Frontal cortex (tissue), 4 donors: Measurements from ENCODE around the gene MYDGF. TPM values are rescaled to one million over a fixed set of nuclear protein-coding genes. Genes with fewer than 3 reads are reported as not detected.
"Not testable (repeated sequence)": the region's sequence is repeated elsewhere in the genome, so short reads cannot be mapped to it uniquely, and the experiment has no call there.

Experiments used
- DNase-seq, 2 donors: peaks; one replicate each; pipeline ENCODE4 v3.0.0; 2012; ENCODE audit warnings: low spot score in 2 of 2
- FAIRE-seq: peaks from 2 replicates; lab custom pipeline; 2012; peaks lifted over from hg19 to GRCh38; lab: Jason Lieb, UNC
- total RNA-seq: library from RNA; depleted of rRNA; stranded (reverse); fragments of >200 nt; gene quantifications from one replicate; pipeline ENCODE4 v1.2.3, GENCODE V29; 2014
- donor health status: control.
- donor health status: control.
- donor health status: control.

MYDGF gene
- 33.4 TPM for total RNA-seq

DNA sequence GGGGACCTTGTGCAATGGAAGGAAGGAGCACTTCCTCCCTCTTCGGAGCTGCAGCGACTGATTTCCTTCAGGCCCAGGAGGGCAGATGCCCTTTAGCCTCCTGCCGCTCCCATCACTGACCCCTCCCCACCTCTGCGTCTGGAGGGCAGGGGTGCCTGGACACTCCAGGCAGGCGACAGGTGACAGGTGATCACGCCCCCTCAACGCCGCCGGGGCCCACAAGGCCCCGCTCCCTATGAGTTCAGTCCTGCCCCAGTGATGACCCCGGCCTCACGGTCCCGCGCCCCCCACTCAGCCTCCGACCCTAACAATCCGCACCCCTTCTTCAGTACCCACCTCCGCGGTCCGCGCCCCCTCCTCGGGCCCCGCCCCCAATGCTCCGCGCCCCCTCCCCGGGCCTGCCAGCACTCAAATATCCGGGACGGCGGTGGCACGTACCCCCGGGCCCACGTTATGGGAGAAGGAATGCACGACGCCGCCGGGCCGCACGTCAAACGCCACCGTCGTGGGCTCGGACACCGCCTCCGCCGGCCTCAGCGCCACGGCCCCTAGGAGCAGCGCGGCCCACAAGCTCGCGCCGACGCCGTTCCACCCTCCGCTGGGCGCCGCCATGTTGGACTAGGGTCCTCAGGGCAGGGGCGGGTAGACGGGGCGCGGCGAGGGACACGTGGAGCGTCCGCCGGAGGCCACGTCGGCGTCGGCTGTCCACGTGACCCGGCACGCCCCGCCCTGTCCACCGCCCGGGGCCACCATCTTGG is at the start of gene MYDGF:
MYDGF (minus strand) TSS at position 620 of the 758 bp plus-strand sequence; CDS start at position 612, 8 bp downstream.
- FAIRE-seq (no peak), DNase-seq (peak; percentile 100)

DNA sequence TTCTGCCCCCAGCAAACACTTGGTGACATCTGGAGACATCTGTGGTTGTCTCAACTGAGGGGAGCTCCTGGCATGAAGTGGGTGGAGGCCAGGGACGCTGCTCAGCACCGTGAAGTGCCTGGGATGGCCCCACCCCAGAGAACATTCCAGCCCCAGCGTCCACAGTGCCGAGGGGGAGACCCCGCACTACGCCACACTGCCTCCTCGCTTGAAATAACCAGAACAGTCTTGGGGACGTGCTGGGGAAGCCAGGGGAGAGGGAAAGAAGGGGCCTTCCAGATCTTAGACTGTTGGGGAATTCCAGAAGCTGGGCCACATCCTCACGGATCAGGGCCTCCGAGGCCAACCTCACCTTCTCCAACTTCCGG is 49.3 kb upstream of the MYDGF start:
- FAIRE-seq, result no peak

DNA sequence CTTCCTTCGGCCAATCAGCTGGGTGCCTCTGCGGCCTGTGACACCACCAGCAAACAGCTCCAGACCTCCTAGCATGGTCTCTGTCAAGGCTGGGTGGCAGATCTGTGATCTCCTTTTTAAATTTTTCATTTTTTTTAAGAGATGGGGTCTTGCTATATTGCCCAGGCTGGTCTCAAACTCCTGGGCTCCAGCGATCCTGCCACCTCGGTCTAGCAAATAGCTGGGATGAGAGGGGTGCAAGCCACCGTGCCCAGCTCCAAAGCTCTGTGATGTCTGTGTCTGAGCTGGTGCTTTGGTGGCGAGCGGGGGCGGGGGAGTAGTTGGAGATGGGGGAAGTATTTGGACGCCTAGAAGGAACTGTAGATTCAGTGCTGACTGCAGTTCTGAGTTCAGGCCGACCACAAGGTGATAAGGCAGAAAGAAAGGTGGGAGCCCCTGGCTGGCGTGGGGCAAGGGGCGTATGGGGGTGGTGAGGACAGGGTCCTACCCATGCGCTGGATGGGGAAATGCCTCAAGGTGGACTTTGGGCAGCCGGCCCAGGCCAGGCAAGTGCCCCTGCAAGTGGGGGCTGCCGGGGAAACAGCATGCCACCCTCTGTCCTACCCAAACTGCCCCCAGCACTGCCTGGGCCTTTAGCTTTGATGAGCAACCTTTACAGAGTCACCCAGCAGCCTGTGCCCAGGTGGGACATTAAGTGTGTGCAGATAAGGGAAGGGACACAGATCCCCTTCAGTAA is 48.0 kb upstream of the MYDGF start:
- no peak for FAIRE-seq
- no peak for DNase-seq

More for the DNA sequence above, 49.3 kb upstream of the MYDGF start:
- no peak for DNase-seq

DNA sequence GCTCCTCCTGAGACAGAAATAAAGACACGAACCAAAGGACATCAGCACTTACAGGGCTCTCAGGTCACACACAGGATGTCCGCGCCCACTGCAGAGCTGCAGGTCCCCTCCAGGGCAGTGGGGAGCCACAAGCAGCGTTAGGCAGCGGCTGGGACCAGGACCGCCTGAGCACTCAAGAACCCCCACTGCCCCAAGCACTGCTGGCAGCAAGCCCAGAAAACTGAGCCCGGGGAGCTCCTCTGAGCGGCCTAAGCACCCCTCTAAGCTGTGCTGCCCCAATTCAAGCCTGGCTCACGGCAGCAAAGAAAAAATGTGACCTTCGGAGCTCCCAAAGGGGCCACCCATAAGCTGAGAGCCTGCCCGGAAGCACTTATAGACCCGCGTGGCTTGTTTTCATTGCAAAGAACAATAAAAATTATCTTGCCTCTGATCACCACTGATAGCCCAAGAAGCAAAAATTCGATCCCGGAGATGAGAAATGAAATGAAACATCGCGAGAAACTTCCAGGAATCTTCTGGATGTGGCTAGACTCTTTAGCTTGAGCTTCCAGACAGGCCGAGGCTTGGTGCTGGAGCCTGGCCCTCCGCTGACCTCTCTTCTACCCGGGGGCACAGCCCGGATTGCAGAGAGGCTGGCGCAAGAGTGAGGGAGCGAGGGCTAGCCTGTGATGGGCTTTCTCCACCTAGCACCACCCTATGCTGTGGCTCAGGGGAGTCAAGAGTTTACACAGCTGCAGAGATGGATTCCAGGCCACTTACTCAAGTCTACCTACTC is 47.2 kb upstream of the MYDGF start:
- FAIRE-seq, result no peak
- DNase-seq, result no peak

- FAIRE-seq (no peak), DNase-seq (no peak)
Measured at GRCh38 chr19:4715529-4716221, 45.5 kb upstream of the MYDGF start.

DNA sequence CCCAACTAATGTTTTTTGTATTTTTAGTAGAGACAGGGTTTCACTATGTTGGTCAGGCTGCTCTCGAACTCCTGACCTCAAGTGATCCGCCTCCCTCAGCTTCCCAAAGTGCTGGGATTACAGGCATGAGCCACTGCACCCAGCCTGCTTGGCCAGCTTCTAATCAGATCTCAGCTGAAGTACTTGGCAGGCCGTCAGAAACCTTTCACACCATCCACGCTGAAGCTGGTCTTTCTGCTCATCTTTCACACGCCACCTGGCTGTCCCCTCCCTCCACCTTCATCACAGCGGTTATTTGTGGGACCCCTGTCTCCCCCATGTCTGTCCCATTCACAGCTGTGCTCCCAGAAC is 45.0 kb upstream of the MYDGF start:
- FAIRE-seq, result not testable (repeated sequence)

DNA sequence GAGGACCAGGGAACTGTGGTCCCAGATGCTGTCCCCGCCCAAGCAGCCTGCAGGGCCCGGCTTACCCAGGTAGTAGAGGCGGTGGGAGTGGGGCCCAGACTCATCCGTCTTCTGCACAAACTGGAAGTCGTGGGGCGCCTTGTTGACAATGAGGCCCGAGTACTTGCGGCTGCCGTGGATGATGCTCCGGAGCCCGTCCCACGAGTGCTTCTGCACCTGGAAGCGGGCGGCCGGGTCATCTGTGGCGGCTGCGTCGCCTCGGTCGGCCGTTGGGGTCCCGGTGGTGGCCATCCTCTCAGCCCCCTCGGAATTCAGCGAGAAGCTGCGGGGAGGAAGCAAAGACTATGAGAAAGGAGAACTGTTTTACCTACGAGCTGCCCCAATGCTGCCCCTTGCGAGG is 43.9 kb upstream of the MYDGF start:
- DNase-seq, result no peak
- no peak for FAIRE-seq

More for the DNA sequence above, 45.0 kb upstream of the MYDGF start:
- DNase-seq, result not testable (repeated sequence)

DNA sequence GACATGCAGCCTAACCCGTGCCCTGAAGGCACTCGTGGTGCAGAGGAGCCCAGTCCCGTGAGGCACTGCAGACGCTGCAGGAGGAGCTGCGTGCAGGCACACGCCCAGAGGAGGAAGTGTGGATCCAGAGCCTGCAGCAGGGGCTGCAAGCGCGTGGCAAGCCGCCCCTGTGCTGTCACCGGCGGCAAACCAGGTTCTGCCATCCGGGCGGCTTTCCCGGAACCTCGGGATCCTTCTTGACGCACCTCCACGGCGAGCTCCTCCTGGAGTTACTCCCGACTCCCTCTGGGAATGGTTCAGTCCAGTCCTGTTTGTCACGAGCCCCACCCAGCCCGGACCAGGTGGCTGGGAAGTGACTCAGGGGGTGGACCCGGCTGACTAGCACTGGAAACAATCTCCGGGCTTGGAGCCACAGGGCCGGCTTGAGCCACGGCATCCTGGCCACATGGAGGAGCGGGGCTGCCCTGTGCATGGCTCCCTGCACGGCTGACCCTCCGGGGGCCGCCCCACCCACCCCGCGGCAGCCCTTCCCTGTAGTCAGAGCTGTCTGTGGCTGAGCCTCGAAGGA is 43.3 kb upstream of the MYDGF start:
- no peak for DNase-seq

DNA sequence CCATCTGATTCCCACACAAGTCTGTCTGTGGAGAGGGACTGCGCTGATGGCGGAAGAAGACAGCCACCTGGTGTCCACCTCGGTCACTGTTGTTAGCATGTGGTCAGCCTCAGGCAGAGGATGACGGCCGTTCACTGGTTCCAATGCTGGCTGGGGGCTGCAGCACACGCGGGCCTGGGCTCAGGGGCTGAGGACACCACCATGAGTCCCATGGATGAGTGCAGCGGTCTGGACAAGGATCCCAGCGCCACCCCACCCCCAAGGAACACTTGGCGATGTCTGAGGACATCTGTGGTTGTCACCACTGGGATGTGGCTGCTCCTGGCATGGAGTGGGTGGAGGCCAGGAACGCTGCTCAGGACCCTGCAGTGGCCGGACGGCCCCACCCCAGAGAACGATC is 42.6 kb upstream of the MYDGF start:
- no peak for DNase-seq
- FAIRE-seq, result no peak

More for the DNA sequence above, 43.3 kb upstream of the MYDGF start:
- FAIRE-seq, result no peak

DNA sequence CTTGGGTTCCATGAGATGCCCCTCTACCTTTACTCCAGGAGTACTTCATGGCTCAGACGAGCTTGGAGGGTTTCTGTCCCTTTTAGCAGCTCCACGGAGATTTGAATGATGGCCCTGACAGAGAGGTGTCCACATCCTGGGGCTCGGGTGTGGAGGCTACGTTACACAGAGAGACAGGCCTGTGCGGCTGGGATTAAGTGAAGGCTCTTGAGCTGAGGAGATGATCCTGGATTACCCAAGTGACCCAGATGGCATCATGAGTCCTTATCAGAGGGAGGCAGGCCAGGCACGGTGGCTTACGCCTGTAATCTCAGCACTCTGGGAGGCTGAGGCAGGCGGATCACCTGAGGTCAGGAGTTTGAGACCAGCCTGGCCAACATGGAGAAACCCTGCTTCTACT is 41.1 kb upstream of the MYDGF start:
- FAIRE-seq (no peak), DNase-seq (no peak)

GRCh38 chr19:4710281-4710600 is 40.1 kb upstream of the MYDGF start:
- DNase-seq, result no peak
- no peak for FAIRE-seq

- no peak for FAIRE-seq
Measured at GRCh38 chr19:4709440-4710280, 39.5 kb upstream of the MYDGF start.

GRCh38 chr19:4707956-4708650 is 38.0 kb upstream of the MYDGF start:
- no peak for FAIRE-seq
- no peak for DNase-seq

More at GRCh38 chr19:4709440-4710280, 39.5 kb upstream of the MYDGF start:
- no peak for DNase-seq

- no peak for FAIRE-seq
- no peak for DNase-seq
Measured at GRCh38 chr19:4707322-4707721, 37.2 kb upstream of the MYDGF start.

DNA sequence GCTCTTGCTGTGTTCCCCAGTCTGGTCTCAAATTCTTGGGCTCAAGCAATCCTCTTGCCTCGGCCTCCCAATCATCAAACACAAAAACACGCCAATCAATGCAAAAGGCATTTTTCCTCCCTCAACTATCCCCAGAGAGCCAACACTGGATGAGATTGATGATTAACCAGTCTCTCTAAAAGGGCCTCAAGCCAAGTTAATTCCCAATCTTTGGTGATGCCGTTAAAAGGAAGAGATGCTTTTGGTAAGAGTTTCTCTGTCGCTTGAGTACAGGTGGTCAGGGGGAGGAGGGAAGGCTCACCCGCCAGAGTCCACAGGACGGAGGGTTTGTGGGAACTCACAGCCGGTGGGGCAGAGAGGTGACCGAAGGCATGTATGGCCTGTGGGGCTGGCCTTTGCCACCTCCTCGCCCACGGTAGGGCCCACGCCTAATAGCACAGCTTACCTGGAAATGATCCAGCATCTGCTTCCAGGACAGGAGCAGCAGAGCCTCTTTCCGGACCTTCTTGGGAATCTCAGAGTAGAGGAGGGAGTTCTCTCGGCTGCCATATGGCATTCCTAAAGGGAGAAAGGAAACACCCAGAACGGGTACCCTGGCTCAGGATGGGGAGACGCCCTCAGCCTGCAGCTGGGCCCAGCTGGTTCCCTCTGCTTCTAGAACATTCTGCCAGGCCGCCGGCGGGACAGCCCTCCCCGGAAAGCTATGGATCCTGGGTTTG is 35.4 kb upstream of the MYDGF start:
- DNase-seq, result no peak
- no peak for FAIRE-seq

- no peak for FAIRE-seq
- DNase-seq, result no peak
Measured at GRCh38 chr19:4704317-4704673, 34.2 kb upstream of the MYDGF start.

DNA sequence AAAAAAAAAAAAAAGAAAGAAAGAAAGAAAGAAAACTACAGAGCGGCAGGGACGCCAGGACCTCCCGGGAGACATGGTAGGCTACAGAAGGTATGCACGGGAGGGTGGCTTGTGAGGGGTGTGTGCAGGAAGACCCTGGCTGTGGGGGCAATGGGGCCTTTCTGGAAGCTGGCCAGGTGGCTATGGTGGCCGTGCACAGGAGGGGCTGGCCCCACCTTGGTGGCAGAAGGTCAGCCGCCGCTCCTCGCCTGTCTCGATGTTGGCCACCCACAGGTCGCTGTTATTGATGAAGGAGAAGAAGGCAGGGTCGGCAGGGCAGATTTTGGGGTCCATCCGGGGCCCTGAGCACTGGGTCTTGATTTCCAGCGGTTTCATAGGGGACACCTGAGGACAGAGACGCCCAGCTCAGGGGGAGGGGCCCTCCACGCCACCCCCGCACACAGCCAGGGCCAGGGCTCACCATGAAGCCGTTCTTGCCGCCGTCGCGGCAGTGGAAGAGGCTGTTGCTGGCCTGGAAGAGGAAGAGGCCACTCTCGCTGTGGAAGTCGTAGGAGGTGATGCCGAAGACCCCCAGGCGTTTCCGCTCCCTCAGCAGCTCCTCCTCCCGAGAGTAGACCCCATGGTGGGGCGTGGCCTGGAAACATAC is 33.7 kb upstream of the MYDGF start:
- DNase-seq, result no peak
- FAIRE-seq, result no peak
